Activated gamma-delta T cell (primary cell): Measurements from ENCODE around the gene GRHL3.

Experiments
- DNase-seq: peaks from one replicate; lab custom pipeline; 2025; lab: John Stamatoyannopoulos, UW

Gene GRHL3

DNA sequence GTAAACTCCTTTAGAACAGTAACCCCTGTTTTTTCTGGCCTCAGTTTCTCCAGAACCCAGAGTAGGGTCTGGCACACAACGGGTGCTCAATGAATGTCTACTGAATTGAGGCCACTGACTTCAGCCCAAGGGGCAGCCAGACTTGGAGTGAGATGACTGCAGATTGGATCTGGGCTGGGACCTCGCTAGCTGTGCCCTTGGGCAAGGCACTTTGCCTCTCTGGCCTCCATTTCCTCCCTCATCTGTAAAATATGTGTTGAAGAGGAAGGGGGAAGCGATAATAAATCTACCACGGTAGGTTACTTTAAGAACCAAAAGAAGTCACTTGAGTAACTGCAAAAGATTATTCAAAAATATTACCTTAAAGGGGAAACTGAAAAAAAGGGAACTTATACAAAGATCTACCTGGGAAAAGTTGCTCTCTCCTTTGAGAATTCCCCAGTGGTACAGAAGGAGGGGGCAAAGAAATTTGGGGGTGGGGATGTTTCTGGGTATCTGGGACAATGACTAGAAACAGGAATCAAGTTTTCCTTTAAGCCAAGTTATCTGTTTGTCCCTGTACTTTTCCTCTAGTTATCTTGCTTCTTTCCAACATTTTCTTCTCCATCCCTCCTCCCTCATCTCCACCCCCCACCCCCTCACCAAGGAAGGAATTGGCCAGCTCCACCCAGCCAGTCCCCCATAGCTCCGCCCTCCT lies 394 bp upstream of the GRHL3 start:
- no peak for DNase-seq

DNA sequence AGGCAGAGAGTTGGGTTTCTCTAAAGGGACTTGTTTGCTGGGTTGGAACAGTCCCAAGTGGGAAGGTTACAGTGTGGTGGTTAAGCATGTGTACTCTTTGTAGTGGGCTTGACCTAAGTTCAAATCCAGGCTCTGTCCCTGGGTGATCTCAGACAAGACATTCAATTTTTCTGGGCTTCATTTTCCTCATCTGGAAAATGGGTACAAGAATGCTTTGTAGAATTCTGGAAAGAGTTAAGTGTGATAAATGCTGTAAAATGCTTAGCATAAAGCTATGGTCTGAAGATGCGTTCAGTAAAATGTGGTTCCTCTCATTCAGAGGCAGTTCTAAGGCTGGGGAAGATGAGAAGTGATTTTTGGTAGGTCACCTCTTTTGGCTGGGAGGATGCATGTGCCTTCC lies 805 bp downstream of the GRHL3 start:
- no peak for DNase-seq

DNA sequence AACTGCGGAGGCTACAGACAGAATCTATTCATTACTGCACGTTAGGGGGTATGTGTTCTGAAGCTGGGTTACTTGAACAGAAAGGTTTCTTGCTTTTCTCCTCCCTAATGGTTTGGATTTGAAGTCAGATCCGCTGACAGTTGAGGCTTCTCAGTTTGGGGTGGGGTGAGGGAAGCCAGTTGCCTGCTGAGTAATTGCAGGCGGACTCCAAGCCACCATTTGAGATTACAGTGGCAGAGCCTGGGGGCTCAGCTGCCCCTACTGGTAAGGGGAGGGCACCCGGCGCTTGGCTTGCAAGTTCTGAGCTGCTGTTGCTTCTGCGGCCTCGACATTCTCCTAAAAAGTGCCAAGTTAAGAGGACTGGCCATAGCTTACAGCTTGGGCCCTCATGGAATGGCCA lies 2.0 kb downstream of the GRHL3 start:
- no peak for DNase-seq

DNA sequence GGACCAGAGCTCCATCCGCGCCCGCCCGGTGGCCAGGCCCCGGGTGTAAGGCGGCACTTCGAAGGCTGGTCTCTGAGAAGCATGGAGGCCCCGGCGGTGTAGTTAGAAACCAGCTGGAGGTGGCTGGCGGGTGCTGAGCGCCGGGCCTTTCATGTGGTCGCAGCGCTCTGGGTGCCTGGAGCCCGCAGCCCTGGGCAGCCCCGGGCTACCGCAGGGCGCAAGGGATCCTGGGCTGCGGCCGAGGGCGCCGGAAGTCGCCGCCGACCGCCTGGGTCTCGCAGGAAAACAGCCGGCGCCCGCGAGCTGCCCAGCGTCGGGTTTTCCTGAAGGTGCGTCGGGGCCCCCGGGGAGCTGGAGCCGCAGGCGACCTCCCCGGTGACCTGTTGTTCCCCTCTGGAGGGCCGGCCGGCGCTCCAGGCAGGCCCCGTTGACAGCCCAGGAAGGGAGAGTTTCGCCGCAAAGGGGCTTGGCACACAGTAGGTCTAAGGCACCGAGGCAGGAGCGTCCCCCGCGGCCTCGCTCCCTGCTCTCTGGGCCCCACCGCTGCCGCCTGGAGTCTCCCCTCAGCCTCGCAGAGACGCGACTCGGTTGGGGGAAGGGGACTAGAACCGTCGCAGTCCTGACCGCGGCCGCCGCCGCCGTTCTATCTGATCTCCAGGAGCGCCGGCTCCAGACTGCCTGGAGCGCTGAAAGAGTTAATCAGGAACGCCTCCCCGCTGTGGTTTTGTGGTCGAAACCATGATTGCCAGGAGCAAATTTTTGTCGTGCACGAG lies 2.7 kb downstream of the GRHL3 start:
- DNase-seq, result peak; percentile 61

DNA sequence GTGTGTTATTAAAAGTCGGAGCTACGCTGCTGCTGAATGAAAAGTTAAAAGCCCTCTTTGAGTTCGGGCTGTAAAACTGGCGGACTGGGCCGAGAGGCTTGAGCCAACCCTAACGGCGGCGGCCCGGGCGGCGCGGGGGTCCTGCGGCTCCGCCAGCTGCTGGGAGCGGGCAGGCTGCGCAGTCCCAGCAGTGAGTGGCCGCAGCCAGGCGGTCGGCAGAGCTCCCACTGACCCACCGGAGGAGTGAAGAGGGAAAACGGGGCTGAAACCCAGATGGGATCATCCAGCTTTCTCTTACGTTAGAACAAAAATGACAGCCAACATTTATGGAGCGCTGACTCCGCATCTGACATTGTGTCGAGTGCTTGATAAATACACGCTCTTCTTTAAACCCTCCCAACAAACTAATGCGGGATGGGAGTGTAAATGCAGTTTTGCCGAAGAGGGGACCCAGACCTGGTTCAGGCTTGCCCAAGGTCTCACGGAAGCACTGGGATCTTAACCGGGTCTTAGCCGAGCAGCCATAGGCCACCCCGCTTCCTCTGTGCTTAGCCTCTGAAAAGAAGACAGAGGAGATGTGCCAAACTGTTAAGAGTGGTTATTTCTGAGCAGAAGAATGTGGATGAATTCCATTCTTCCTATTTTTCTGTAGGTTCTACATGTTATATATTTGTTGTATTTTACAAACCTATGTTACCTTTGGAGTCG lies 3.5 kb downstream of the GRHL3 start:
- no peak for DNase-seq

DNA sequence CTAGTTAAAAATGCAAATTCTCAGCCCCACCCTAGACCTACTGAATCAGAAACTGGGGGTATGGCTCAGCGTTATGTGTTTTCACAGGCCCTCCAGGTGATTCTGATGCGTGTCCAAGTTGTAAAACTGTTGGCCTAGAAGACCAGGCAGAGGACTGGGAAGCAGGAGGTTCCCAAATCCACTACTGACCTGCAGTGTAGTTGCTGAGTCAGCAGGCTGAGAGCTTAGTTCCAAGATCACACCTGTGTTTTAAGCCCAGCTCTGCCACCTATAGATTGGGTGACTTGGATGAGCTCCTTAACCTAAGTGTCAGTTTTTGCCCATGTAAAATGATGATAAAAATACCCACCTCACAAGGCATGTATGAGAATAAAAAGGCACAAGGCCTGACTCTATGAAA lies 4.1 kb downstream of the GRHL3 start:
- no peak for DNase-seq

DNA sequence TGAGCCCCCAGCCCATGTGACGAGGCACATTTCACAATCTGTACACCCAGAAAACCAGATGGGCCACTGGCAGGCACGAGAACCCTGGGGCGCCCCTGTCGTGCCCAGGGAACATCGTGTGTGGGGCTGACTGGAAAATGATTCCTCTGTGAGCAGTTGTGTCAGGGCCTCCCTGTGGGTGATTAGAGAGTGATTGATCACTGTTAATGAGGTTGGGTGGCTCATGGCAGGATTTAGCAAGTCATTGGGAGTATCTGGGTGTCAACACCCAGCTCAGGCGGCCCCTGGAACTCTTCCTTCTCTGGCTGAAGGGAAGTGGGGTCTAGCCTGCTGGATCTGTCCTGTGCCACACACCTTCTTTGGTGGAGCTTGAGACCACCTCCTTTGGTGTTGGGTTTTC lies 5.7 kb downstream of the GRHL3 start:
- DNase-seq, result no peak

DNA sequence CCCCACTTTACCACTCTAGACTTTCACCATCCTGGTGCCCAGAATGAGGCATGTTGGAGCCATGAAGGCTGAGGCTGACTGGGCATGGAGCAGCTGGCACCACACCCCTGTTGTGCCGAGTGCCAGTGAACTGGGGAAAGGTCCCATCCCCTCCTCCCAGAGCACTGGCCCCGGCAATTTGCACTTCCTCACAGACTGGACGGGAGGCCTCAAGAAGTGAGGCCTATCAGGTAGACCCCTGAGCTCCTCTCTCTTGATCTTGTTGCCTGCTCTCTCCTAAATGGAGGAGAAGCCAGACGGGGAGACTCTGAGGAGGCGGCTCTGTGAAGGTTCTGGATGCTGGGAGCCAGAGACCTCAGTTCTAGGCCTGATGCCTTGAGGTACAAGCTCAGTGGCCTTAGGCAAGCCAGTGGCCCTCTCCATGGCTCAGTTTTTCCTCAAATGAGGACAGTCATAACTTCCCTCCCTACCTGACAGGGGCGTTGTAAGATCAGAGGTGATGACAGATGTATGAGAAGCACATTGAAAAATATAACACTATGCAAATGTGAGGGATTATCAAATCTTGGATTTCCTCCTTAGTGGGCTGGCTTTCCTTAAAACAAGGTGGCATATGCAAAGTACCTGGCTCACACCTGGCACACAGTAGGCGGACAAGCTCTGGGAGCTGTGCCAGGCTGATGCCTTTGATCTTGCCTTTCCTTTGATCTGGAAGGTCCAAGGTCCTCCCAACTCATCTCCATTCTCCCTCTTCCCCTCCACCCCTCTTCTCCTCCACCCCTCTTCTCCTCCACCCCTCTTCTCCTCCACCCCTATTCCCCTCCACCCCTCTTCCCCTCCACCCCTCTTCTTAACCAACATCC lies 6.7 kb downstream of the GRHL3 start:
- no peak for DNase-seq

DNA sequence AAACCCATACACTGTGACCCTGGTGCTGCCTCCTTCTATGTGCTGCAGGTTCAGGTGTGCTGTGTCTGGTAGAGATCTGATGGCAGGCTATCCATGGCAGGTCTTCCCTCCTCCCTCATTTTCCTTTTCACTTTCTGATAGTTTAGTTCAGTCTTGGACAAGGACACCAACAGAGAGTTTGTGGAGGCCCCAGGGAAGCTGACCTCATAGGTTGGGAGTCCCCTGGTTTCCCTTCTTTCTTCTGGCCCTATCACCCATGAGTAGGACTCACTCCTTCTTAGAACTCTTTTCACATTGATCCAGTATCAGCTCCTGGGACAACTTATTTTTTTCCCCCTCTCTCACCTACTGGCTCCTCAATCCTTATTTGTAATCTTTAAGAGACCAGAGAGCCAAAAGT lies 8.3 kb downstream of the GRHL3 start:
- no peak for DNase-seq

DNA sequence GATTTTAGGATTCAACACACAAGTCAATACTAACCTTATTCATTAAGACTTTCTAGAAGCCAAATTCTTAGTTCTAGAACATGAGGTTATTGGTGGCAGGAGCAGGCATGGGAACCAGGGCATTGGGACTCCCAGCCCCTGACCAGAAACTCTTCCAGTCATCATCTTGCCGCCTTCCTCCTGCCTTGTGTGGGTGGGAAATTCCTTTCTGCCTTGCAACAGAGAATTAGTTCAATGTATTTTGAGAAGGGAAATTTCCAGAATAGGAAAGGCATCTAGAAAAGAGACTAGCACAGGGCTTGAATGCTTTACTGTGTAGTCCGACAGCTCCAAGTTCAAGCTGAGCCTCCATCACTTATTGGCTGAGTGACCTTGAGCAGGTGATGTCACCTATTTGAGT lies 8.7 kb downstream of the GRHL3 start:
- DNase-seq, result no peak

DNA sequence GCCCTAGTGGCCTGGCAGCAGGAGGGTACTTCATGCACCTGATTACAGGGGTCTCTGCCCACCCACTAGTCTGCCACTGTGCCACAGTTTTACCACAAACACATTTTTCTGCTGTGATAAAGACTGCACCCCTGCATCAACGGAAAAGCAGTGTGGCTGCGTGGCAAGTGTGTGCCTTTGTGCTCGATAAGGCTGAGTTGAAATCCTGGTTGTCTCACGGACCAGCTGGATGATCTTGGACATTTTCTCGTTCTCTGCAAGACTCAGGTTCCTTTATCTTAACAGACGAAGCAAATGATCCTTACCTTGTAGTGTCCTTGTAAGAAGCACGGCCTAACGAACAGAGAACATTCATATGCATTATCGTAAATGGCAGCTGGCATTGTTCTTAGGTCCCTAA lies 10.2 kb downstream of the GRHL3 start:
- no peak for DNase-seq

DNA sequence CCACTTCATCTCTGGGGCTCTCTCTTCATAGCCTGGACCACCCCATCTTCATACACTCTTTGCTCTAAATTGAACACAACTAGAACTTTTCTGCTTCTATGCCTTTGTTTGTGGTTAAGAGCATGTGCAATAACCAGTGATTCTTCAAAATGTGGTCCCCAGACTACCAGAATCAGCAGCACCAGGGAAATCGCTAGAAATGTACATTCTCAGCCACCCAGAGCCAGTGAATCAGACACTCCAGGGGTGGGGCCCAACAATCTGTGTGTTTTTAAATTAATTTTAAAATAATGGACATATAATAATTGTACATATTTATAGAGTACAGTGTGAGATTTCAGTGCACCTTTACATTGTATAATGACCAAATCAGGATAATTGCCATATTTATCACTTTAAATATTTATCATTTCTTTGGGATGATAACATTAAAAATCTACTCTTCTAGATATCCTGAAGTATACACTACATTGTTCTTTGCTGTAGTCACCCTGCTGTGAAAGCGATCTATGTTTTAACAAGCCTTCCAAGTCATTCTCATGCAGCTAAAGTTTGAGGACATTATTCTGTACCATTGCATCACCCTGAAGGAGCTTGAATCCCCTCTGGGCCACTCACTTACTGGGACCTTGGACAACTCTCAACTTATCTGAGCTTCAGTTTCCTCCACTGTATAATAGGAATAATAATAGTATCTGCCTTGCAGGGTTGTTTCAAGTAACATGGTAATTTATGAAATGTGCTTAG lies 10.8 kb downstream of the GRHL3 start:
- DNase-seq, result no peak

DNA sequence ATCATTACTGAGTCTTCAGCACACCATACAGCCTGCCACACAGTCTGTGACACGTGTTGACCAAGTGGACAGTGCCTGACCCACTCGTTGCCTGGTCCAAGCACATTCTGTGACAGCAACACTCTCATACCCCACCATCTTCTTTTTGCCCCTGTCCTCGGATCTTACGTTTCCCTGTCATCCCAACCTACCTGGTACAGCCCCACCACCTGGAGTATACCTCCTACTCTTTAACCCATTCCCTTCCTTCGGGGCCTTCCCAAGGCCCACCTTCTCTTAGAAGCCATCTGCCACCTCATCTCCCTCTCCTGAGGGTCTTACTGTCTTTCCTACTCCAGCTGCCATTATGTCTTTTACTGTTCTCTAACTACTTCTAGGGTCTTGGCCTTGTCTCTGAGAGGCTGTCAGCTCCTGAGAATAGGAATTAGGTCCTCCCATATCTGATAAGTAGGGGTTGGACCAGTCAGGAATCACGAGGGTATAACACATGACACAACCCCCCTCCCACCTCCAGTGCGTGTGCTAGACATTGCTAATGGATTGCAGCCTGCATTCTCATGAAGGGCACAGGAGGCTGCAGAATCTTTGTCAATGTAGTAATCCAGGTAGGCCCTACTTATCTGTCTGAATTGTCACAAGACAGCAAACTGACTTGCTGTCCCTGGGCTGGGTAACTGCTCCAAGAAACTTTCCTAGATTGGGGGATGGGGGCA lies 13.0 kb downstream of the GRHL3 start:
- no peak for DNase-seq

DNA sequence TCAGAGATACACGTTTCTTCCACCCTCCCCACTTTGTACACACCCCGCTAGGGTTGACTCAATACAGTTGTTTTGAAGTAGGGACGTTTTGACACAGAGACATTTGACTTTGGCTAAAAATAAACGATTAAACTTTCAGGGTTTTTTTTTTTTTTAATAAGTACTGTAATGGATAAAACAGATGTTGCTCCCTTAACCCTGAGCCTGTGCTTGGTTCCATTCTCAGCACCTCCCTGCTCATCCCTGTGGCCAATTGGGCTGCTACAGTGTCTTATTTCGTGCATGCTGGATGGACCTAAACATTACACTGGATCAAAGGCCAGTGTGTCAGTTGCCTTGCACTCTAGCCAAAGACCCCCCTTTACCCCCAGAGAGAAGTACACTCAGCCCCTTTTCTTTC lies 16.9 kb downstream of the GRHL3 start:
- DNase-seq, result no peak

DNA sequence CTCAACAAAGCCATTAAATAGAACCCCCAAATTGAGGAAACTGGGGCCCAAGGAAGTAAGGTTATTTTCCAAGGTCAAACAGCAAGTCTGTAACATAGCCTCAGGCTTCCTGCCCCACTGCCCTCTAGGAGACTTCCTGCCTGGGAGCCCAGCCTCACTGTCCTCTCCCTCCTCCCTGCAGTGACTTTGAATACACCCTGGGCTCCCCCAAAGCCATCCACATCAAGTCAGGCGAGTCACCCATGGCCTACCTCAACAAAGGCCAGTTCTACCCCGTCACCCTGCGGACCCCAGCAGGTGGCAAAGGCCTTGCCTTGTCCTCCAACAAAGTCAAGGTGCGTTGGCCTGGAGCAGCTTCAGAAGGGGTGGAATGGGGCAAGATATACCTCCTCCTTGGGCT lies 18.3 kb downstream of the GRHL3 start:
- DNase-seq, result no peak

DNA sequence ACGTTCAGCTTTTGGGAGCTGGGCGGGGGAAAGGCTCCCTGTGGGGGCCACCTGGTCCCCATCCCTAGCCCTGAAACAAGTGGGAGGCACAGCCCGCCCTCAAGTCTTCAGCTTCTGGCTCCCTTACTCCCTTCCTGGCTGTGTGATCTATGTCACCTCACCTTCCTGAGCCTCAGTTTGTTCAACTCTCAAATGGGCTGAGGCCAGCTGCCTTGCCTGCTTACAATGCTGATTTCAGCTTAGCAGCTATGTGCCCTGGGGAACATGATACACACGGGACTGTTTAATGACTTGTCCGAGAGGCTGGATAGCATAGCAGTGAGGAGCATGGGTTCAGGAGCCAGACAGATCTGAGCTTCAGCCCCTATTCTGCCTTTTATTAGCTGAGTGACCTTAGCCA lies 19.3 kb downstream of the GRHL3 start:
- DNase-seq, result no peak

DNA sequence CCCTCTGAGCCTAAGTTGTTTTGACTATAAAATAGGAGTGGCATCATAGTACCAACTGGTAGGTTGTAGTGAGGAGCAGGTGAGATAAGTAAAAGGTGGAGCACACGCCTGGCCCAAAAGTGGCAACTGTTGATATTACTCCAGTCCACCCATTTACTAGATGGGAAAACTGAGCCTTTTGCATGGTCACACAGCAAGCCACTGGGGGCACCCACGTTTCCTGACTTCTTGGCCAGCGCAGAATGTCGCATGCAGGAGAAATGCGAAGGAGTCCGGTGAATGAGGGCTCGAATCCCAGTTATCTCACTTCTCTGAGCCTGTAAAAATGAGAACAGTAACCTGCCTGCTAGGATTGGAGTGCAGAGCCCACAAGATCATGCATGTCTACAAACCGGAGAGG lies 20.8 kb downstream of the GRHL3 start:
- no peak for DNase-seq

DNA sequence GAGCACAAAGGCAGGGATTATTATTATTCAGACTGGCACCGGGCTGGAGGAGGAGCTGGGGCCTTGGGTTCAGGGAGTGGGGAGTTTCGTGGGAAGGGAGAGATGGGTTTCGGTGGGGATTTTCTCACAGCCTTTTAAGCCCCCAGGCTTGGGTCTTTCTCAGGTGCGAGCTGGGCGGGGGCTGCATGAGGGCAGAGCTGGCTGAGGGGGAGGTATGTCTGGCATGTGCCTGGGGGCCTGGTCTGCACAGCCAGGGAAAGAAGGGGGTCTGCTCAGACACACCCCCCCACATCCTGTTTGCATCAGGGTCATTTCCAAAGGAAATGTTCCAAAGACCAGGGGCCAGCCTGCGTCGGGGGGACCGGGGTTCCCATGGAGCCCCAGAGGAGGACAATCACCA lies 21.6 kb downstream of the GRHL3 start:
- DNase-seq, result no peak

DNA sequence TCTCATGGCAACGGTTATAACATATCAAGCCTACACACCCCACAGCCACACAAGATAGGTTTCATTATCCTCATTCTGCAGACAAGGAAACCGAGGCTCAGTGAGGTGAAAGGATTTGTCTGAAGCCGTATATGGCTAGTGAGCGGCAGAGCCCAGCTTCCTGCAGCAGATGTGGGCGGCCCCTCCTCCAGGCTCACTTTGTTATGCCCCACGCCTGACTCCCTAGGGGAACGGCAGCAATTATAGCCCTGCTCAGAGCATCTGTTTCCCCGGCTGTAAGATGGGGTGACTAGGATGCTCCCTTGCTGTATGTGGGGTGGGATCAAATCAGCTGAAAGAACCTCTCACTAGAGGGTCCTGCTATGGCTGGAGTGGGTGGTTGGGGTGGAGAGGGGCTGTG lies 22.1 kb downstream of the GRHL3 start:
- no peak for DNase-seq

DNA sequence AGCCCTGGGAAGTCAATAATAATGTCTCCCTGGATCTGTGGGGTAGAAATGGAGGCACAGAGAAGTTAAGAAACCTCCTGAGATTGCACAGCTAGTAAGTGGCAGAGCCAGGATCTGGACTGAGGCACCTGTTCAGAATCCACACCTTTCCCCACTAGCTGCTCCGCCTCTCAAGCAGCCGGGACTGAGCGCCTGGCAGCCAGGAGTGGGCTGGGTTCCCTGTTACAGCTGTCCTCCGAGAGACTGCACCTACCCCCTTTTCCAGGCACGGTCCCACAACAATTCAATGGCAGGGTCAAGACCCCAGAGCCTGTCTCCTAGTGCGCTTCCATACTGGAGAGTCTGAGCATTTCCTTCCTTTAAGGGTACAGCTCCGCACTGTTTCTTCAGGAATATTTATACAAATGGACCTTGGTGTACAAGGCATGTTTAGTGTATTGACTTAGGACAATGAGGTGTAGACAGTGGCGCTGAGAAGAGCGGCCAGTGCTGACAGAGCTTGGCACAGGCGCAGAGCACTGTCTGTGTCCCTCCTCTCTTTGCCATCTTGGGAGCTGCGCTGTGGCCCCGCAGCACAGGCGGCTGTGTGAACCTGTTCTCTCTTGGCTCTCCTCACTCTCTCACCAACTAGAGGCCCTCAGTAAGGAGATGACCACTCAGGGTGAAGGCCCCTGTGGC lies 24.4 kb downstream of the GRHL3 start:
- no peak for DNase-seq
